Esophagus muscularis mucosa (tissue), 4 donors: Measurements from ENCODE around the gene NTSR2. TPM values are rescaled to one million over a fixed set of nuclear protein-coding genes. Genes with fewer than 3 reads are reported as not detected.

Source experiments
- DNase-seq: peaks from one replicate; pipeline ENCODE4 v3.0.0-alpha.2; 2017; ENCODE audit errors: extremely low spot score
- H3K27ac ChIP-seq, 4 donors: fragments of 200-600 bp; sonication (generic); replicated peaks in 1 of 4; 1 replicate in 3 of 4; 2 replicates in 1 of 4; pipeline ENCODE4 v1.5.1; 2016 to 2019; ENCODE audit warnings: mild to moderate bottlenecking in 1 of 4
- H3K27me3 ChIP-seq, 4 donors: fragments of 200-600 bp; sonication (generic); one replicate each; pipeline versions ENCODE4 v1.5.1 to v1.6.0; 2016 to 2019
- H3K36me3 ChIP-seq, 4 donors: fragments of 200-600 bp; sonication (generic); one replicate each; pipeline ENCODE4 v1.5.1; 2016 to 2019
- H3K4me1 ChIP-seq, 4 donors: fragments of 200-600 bp; sonication (generic); one replicate each; pipeline ENCODE4 v1.5.1; 2016 to 2019
- H3K4me3 ChIP-seq, 4 donors: fragments of 200-600 bp; sonication (generic); 1 replicate in 2 of 4; 2 replicates in 2 of 4; pipeline ENCODE4 v1.5.1; 2016 to 2019; ENCODE audit warnings: mild to moderate bottlenecking in 4 of 4, moderate library complexity in 1 of 4
- H3K9me3 ChIP-seq, 4 donors: fragments of 200-600 bp; sonication (generic); 1 replicate in 3 of 4; 2 replicates in 1 of 4; pipeline ENCODE4 v1.5.1; 2016 to 2019
- CTCF ChIP-seq, 3 experiments: fragments of 200-600 bp in 2 of 3; fragments of 450-650 bp in 1 of 3; sonication (generic) in 2 of 3; IDR thresholded peaks; one replicate each; pipeline ENCODE4 v1.5.1; 2017 to 2019; ENCODE audit warnings: antibody characterized with exemption in 3 of 3, mild to moderate bottlenecking in 2 of 3, moderate library complexity in 1 of 3
- EP300 ChIP-seq: sonication (generic); formaldehyde crosslinking; IDR thresholded peaks from one replicate; pipeline ENCODE4 v1.6.1; 2017; ENCODE audit warnings: antibody characterized with exemption
- POLR2A ChIP-seq: fragments of 450-650 bp; IDR thresholded peaks from one replicate; pipeline ENCODE4 v1.6.1; 2017; ENCODE audit warnings: antibody characterized with exemption, moderate library complexity, mild to moderate bottlenecking, low read depth
- POLR2AphosphoS5 ChIP-seq, 2 donors: sonication (generic); formaldehyde crosslinking; IDR thresholded peaks; one replicate each; pipeline ENCODE4 v1.6.1; 2017; ENCODE audit warnings: antibody characterized with exemption in 2 of 2
- WGBS: methylation state at CpG from one replicate; pipeline ENCODE4 v1.1.5; 2018; 5-methylcytosine and 5-hydroxymethylcytosine counted together
- intact Hi-C: fragments of 100-400 bp; cut with DNase I; formaldehyde crosslinking; loops from one replicate; pipeline ENCODE4 v1.15.1; 2023
- total RNA-seq, 4 donors: library from RNA; depleted of rRNA; stranded (reverse); fragments of >200 nt; gene quantifications; one replicate each; pipeline versions ENCODE4 v1.1.0 to v1.2.1, GENCODE V29; 2016

Gene NTSR2
- total RNA-seq, 4 donors from 2014 or later: not detected

- 98% methylated on average over 13 of the region's 15 CpGs for WGBS
- Histone ChIP-seq H3K27ac (no peak overlapping the region), H3K4me1 (no peaks in the 10 kb centered on the region), H3K27me3 (no peaks in the 10 kb centered on the region), H3K4me3 (no peak overlapping the region), H3K9me3 (no peaks in the 10 kb centered on the region), H3K36me3 (peaks cover 0 to 61% (median 5%) of the 10 kb centered on the region in 4 donors)
- TF ChIP-seq CTCF (IDR thresholded peaks at IDR 0.05) (no peak), POLR2AphosphoS5 (IDR thresholded peaks at IDR 0.05) (no peak), EP300 (no peak), POLR2A (no peak)
- intact Hi-C loops: no loop called here
- no peak for DNase-seq
Measured at GRCh38 chr2:11635141-11635540, 34.9 kb downstream of the NTSR2 start.

GRCh38 chr2:11634584-11634983 lies 35.4 kb downstream of the NTSR2 start:
- whole genome bisulfite sequencing: 93% methylated on average over 15 of the region's 15 CpGs
- DNase-seq: no peak
- TF ChIP-seq POLR2A: no peak
- no peak for TF ChIP-seq CTCF (IDR thresholded peaks at IDR 0.05)
- no peak for TF ChIP-seq POLR2AphosphoS5 (IDR thresholded peaks at IDR 0.05)
- no peak for TF ChIP-seq EP300
- H3K4me1 ChIP-seq: peaks cover 0 to under 1% (median 0%) of the 10 kb centered on the region in 4 donors
- no peak overlapping the region for H3K27ac ChIP-seq
- H3K27me3 ChIP-seq: no peaks in the 10 kb centered on the region
- H3K36me3 ChIP-seq: peaks cover 0 to 61% (median 5%) of the 10 kb centered on the region in 4 donors
- H3K9me3 ChIP-seq: no peaks in the 10 kb centered on the region
- intact Hi-C loops: no loop called here
- no peak overlapping the region for H3K4me3 ChIP-seq

- intact Hi-C loops: no loop called here
- 95% methylated on average over 19 of the region's 28 CpGs for WGBS
- H3K36me3 ChIP-seq: peaks cover 0 to 55% (median 3%) of the 10 kb centered on the region in 4 donors
- H3K4me1 ChIP-seq: peaks cover 0 to 3% (median 0%) of the 10 kb centered on the region in 4 donors
- H3K4me3 ChIP-seq: no peak overlapping the region
- no peak overlapping the region for H3K27ac ChIP-seq
- no peaks in the 10 kb centered on the region for H3K27me3 ChIP-seq
- no peaks in the 10 kb centered on the region for H3K9me3 ChIP-seq
- DNase-seq: no peak
- TF ChIP-seq POLR2AphosphoS5 (IDR thresholded peaks at IDR 0.05) (no peak), CTCF (IDR thresholded peaks at IDR 0.05) (no peak), POLR2A (no peak), EP300 (no peak)
Measured at GRCh38 chr2:11633923-11634478, 36.0 kb downstream of the NTSR2 start.

- Histone ChIP-seq H3K4me3 (no peak overlapping the region), H3K27me3 (no peaks in the 10 kb centered on the region), H3K9me3 (peaks cover 0 to 12% (median 9%) of the 10 kb centered on the region in 4 donors), H3K27ac (no peak overlapping the region), H3K4me1 (peaks cover 0 to 3% (median 0%) of the 10 kb centered on the region in 4 donors), H3K36me3 (peaks cover 0 to 65% (median 9%) of the 10 kb centered on the region in 4 donors)
- no peak for TF ChIP-seq EP300
- TF ChIP-seq POLR2AphosphoS5 (IDR thresholded peaks at IDR 0.05): no peak
- no peak for TF ChIP-seq CTCF (IDR thresholded peaks at IDR 0.05)
- no peak for TF ChIP-seq POLR2A
- DNase-seq: no peak
- WGBS: 93% methylated on average over 7 of the region's 7 CpGs
- intact Hi-C loops: no loop called here
Measured at GRCh38 chr2:11631462-11631861, 38.5 kb downstream of the NTSR2 start.

- WGBS: 93% methylated on average over 4 of the region's 4 CpGs
- Histone ChIP-seq H3K27me3 (no peaks in the 10 kb centered on the region), H3K4me3 (no peak overlapping the region), H3K4me1 (peaks cover 0 to 3% (median 0%) of the 10 kb centered on the region in 4 donors), H3K9me3 (peaks cover 0 to 12% (median 9%) of the 10 kb centered on the region in 4 donors), H3K27ac (no peak overlapping the region), H3K36me3 (peaks cover 0 to 65% (median 11%) of the 10 kb centered on the region in 4 donors)
- intact Hi-C loops: no loop called here
- TF ChIP-seq POLR2A (no peak), CTCF (IDR thresholded peaks at IDR 0.05) (no peak), EP300 (no peak), POLR2AphosphoS5 (IDR thresholded peaks at IDR 0.05) (no peak)
- no peak for DNase-seq
Measured at GRCh38 chr2:11630855-11631254, 39.1 kb downstream of the NTSR2 start.
